Measurements from ENCODE around the gene DEAF1. TPM values are rescaled to one million over a fixed set of nuclear protein-coding genes. Genes with fewer than 3 reads are reported as not detected.
A peak's percentile ranks its signal among the peaks of the same experiment; 100 is the strongest.

The DEAF1 gene
- total RNA-seq, 1 experiment from 2014 or later: 62.2 TPM

DNA sequence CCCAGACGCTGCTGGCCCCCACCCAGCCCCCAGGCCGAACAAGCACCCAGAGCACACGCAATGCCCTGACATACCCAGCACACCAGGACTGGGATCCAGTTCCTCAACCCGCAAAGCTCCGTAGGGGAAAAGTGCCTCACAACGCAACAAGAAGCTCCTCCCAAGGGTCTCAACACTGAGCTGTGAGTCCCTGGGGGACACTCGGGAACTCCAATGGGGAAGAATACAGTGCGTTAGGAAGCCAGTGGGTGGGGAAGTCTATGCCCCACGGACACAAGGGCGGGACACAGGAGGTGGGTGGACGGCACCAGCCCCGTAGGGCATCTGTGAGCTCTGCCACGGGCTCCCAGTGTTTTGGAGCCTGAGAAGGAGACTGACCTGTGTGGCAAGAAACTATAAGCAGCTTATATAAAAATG lies 1.6 kb downstream of the DEAF1 start:
- H3K9me3 Mint-ChIP-seq: no peaks in the 10 kb centered on the region
- ChIA-PET CTCF (interaction anchor here (0.8 to 1.4 kb wide), 3 partner anchors 12 to 34 kb away, joined by 3 to 6 read pairs (median 5); no protein-coding TSS in a partner anchor), POLR2A (interaction anchor here (0.6 to 2.0 kb wide), 2 partner anchors 13 to 230 kb away, joined by 3 to 4 read pairs; no protein-coding TSS in a partner anchor)
- H3K27me3 Mint-ChIP-seq (ENCODE audit: low read depth): no peaks in the 10 kb centered on the region
- peaks cover 12% of the 10 kb centered on the region for H3K36me3 Mint-ChIP-seq
- H3K4me3 Mint-ChIP-seq: peak overlapping the region; percentile 54
- H3K4me1 Mint-ChIP-seq: peaks cover 33% of the 10 kb centered on the region
- peak overlapping the region; percentile 50 for H3K27ac Mint-ChIP-seq
- ATAC-seq (no peak), DNase-seq (ENCODE audit: low spot score) (no peak)
- no peak for TF ChIP-seq CBFB (CRISPR knock-in tag; IDR thresholded peaks at IDR 0.05; ENCODE audit: low read depth)

DNA sequence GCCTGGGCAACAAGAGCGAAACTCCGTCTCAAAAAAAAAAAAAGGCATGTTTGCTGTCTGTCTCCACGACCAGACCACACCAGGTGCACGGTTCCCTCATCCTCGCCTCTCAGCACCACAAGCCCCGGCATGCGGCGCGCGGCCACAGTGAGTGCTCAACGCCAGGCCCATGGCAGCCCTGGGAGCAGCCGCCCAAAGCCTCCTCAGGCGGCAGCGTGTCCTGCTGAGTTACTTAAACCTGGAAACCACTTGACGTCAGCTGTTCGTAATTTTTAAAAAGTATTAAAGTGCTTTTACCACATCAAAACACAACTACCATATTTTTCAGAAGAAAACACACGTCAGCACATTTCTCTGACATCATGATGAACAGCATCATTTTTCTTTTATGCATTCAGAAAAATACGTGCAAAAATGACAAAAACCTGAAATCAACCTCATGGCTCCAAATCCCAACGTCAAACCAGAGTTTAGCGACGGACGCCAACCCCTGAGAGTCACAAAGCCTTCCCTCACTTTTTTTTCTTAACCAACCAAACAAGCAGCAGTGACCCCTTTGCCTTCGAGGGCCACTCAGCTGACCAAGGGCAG lies 2.1 kb downstream of the DEAF1 start:
- H3K27ac Mint-ChIP-seq: peak overlapping the region; percentile 50
- ChIA-PET POLR2A (no interaction called here), CTCF (interaction anchor here (0.8 to 1.4 kb wide), 3 partner anchors 12 to 35 kb away, joined by 3 to 6 read pairs (median 5); no protein-coding TSS in a partner anchor)
- H3K27me3 Mint-ChIP-seq (ENCODE audit: low read depth): no peaks in the 10 kb centered on the region
- H3K4me1 Mint-ChIP-seq: peaks cover 28% of the 10 kb centered on the region
- ATAC-seq (no peak), DNase-seq (ENCODE audit: low spot score) (no peak)
- peak overlapping the region; percentile 54 for H3K4me3 Mint-ChIP-seq
- no peaks in the 10 kb centered on the region for H3K9me3 Mint-ChIP-seq
- no peak for TF ChIP-seq FOXJ3 (CRISPR knock-in tag; IDR thresholded peaks at IDR 0.05; ENCODE audit: borderline replicate concordance)
- TF ChIP-seq JUN (CRISPR knock-in tag; IDR thresholded peaks at IDR 0.05): no peak
- TF ChIP-seq ZNF121 (CRISPR knock-in tag; IDR thresholded peaks at IDR 0.05): no peak
- no peak for TF ChIP-seq SOX15 (CRISPR knock-in tag; IDR thresholded peaks at IDR 0.05)
- no peak for TF ChIP-seq TP53 (CRISPR knock-in tag; IDR thresholded peaks at IDR 0.05)
- no peak for TF ChIP-seq MYBL2 (CRISPR knock-in tag; IDR thresholded peaks at IDR 0.05)
- TF ChIP-seq TEAD1 (CRISPR knock-in tag; IDR thresholded peaks at IDR 0.05): no peak
- TF ChIP-seq IRF2 (CRISPR knock-in tag; IDR thresholded peaks at IDR 0.05; ENCODE audit: borderline replicate concordance, low read depth): no peak
- TF ChIP-seq, protein P1, sequence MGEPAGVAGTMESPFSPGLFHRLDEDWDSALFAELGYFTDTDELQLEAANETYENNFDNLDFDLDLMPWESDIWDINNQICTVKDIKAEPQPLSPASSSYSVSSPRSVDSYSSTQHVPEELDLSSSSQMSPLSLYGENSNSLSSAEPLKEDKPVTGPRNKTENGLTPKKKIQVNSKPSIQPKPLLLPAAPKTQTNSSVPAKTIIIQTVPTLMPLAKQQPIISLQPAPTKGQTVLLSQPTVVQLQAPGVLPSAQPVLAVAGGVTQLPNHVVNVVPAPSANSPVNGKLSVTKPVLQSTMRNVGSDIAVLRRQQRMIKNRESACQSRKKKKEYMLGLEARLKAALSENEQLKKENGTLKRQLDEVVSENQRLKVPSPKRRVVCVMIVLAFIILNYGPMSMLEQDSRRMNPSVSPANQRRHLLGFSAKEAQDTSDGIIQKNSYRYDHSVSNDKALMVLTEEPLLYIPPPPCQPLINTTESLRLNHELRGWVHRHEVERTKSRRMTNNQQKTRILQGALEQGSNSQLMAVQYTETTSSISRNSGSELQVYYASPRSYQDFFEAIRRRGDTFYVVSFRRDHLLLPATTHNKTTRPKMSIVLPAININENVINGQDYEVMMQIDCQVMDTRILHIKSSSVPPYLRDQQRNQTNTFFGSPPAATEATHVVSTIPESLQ (CRISPR knock-in tag; IDR thresholded peaks at IDR 0.05): no peak
- no peak for TF ChIP-seq CREB1 (CRISPR knock-in tag; IDR thresholded peaks at IDR 0.05)
- TF ChIP-seq SMAD3 (CRISPR knock-in tag; IDR thresholded peaks at IDR 0.05; ENCODE audit: borderline replicate concordance): no peak
- TF ChIP-seq, protein P2, sequence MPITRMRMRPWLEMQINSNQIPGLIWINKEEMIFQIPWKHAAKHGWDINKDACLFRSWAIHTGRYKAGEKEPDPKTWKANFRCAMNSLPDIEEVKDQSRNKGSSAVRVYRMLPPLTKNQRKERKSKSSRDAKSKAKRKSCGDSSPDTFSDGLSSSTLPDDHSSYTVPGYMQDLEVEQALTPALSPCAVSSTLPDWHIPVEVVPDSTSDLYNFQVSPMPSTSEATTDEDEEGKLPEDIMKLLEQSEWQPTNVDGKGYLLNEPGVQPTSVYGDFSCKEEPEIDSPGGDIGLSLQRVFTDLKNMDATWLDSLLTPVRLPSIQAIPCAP (CRISPR knock-in tag; IDR thresholded peaks at IDR 0.05): no peak
- TF ChIP-seq MXD4 (CRISPR knock-in tag; IDR thresholded peaks at IDR 0.05; ENCODE audit: borderline replicate concordance): no peak
- no peak for TF ChIP-seq SMAD4 (CRISPR knock-in tag; IDR thresholded peaks at IDR 0.05)
- TF ChIP-seq, protein P3, sequence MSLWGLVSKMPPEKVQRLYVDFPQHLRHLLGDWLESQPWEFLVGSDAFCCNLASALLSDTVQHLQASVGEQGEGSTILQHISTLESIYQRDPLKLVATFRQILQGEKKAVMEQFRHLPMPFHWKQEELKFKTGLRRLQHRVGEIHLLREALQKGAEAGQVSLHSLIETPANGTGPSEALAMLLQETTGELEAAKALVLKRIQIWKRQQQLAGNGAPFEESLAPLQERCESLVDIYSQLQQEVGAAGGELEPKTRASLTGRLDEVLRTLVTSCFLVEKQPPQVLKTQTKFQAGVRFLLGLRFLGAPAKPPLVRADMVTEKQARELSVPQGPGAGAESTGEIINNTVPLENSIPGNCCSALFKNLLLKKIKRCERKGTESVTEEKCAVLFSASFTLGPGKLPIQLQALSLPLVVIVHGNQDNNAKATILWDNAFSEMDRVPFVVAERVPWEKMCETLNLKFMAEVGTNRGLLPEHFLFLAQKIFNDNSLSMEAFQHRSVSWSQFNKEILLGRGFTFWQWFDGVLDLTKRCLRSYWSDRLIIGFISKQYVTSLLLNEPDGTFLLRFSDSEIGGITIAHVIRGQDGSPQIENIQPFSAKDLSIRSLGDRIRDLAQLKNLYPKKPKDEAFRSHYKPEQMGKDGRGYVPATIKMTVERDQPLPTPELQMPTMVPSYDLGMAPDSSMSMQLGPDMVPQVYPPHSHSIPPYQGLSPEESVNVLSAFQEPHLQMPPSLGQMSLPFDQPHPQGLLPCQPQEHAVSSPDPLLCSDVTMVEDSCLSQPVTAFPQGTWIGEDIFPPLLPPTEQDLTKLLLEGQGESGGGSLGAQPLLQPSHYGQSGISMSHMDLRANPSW (CRISPR knock-in tag; conservative IDR thresholded peaks at IDR 0.05; ENCODE audit: low read depth): no peak
- TF ChIP-seq, protein P4, sequence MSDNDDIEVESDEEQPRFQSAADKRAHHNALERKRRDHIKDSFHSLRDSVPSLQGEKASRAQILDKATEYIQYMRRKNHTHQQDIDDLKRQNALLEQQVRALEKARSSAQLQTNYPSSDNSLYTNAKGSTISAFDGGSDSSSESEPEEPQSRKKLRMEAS (CRISPR knock-in tag; IDR thresholded peaks at IDR 0.05): no peak
- no peak for TF ChIP-seq ZNF138 (CRISPR knock-in tag; conservative IDR thresholded peaks at IDR 0.05)
- H3K36me3 Mint-ChIP-seq: peaks cover 17% of the 10 kb centered on the region

All from WTC11 (cell line).